ENCODE data around the gene ARID2.

ARID2 gene

GRCh38 chr12:45918818-45919217 lies 189.3 kb downstream of the ARID2 start:
- DNase-seq (ENCODE audit: low read depth in 1 of 2, low spot score in 1 of 2), result no peak

- no peak for DNase-seq (ENCODE audit: low read depth in 1 of 2, low spot score in 1 of 2)
Measured at GRCh38 chr12:45928309-45928708, 198.8 kb downstream of the ARID2 start.

GRCh38 chr12:45930369-45930768 lies 200.9 kb downstream of the ARID2 start:
- no peak for DNase-seq (ENCODE audit: low read depth in 1 of 2, low spot score in 1 of 2)

- DNase-seq (ENCODE audit: low read depth in 1 of 2, low spot score in 1 of 2), result no peak
Measured at GRCh38 chr12:45933504-45933903, 204.0 kb downstream of the ARID2 start.

GRCh38 chr12:45934956-45935355 lies 205.4 kb downstream of the ARID2 start:
- DNase-seq (ENCODE audit: low read depth in 1 of 2, low spot score in 1 of 2), result no peak

- DNase-seq (ENCODE audit: low read depth in 1 of 2, low spot score in 1 of 2), result no peak
Measured at GRCh38 chr12:45938566-45938965, 209.1 kb downstream of the ARID2 start.

GRCh38 chr12:45939759-45940158 lies 210.3 kb downstream of the ARID2 start:
- DNase-seq (ENCODE audit: low read depth in 1 of 2, low spot score in 1 of 2), result no peak

GRCh38 chr12:45944771-45945170 lies 215.3 kb downstream of the ARID2 start:
- no peak for DNase-seq (ENCODE audit: low read depth in 1 of 2, low spot score in 1 of 2)

- no peak for DNase-seq (ENCODE audit: low read depth in 1 of 2, low spot score in 1 of 2)
Measured at GRCh38 chr12:45946435-45946834, 216.9 kb downstream of the ARID2 start.

GRCh38 chr12:45948546-45948945 lies 219.0 kb downstream of the ARID2 start:
- DNase-seq (ENCODE audit: low read depth in 1 of 2, low spot score in 1 of 2), result no peak

Measured in activated CD4-positive, alpha-beta T cell treated with anti-CD3 and anti-CD28 coated beads, Interleukin-2, amount 50 U/mL, for 24 hours (primary cell).